HG03520 (cell line): Measurements from ENCODE around the gene CHRNG.
"Not testable (repeated sequence)": the region's sequence is repeated elsewhere in the genome, so short reads cannot be mapped to it uniquely, and the experiment has no call there.

ENCODE experiments used
- ATAC-seq: cut with Tn5 transposase; IDR thresholded peaks from one replicate; pipeline ENCODE4 v1.9.1; 2021; ENCODE audit warnings: mild to moderate bottlenecking, moderate library complexity; ENCODE audit not compliant: unreplicated experiment

CHRNG gene

DNA sequence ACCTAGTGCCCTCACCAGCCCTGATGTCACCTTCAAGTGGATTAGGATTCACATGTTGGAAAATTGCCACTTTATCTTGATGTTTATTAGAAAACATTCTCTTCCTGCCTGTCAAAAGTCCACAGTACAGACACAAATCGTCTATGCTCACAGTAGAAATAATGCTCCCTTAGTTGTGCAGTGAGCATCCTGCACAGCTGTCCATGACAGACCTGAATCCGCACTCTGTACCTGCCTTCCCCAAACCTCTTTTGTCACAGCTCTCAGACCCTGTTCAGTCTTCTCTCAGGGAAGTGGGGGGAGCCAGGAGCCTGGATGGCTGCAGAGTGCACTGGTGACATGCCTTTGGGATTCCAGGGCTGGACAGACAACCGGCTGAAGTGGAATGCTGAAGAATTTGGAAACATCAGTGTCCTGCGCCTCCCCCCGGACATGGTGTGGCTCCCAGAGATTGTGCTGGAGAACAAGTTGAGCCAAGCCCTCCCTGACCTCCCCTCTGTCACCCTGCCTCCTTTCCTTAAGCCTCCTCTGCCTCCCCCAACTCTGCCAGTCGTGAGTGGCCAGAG is 11.5 kb upstream of the CHRNG start:
- no peak for ATAC-seq

DNA sequence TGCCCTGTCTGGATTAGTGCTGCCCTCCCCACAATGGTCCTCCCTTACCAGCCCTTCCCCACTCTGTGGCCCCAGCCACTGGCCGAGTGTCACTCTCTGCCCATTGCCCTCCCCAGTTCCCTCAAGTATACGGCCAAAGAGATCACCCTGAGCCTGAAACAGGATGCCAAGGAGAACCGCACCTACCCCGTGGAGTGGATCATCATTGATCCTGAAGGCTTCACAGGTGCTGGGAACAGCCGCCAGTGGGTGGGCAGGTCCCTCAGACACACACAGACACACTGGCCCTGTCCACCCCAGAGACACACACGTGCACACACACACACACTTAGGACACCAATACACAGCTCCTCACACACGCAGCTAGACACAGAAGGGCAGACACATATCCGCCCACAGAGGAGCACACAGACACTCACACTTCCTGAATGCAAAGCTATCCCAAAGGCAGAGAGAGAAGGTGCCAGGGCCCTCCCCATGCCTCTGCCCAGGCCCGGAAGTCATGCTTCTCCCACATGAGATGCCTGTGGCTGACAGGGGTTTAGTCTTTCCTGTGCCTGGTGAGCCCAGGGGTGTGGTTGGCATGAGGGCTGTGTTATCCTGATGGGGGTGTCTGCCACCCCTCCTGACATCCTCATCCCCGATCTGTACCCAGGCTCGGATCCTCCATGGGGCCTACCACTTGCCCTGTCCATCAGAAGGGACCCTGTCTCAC is 10.6 kb upstream of the CHRNG start:
- no peak for ATAC-seq

DNA sequence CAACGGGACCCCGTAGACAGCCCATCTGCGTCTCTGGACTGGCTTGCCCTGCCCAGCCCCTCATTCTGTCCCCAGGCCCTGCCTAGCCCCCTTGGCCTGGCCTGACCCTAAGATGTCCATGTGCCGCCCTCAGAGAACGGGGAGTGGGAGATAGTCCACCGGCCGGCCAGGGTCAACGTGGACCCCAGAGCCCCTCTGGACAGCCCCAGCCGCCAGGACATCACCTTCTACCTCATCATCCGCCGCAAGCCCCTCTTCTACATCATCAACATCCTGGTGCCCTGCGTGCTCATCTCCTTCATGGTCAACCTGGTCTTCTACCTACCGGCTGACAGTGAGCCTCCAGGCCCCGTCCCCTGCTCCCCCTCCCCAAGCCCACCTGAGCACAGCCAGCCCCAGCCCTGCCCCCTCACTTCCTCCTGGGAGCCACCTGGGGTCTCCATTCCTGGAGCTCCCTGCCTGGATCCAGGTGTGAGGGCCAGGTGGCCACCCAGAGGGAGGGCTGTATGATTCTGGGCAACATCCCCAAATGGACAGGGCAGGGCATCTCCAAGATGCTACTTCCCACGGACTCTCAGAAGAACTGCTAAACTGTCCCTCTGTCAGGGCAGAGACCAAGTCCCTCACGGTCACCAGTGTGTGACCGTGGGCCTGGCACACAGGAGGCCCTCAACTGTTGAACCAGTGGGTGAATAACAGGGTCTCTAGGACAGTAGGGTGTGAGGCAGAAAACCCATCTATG is 9.5 kb upstream of the CHRNG start:
- no peak for ATAC-seq

DNA sequence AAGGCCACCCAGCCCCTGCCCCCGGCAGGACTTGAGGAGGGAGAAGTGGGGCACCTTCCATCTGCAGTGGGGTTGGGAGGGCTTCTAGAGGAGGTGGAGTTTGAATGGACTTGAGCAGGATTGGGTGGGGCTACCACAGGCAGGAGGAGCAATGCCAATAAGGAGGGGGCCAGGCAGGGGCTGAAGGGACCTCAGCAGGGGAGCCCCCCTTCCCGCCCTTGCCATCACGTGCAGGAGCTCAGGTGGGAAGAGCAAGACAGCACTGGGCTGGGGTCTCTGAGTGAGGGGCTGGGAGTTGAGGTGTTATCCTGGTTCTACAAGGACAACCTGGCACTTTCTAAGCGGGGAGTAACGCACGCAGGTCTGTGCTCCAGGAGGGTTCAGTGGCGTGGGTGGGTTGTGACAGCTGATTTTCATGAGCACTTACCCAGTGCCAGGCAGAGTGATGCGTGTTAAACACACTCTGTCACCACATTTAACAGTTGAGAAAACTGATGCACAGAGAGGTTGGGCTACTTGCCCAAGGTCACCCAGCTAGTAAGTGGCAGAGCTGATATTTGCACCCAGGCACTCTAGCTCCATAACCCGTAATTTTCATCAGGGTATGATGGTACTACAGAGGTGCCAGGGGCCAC is 8.7 kb upstream of the CHRNG start:
- ATAC-seq: no peak

DNA sequence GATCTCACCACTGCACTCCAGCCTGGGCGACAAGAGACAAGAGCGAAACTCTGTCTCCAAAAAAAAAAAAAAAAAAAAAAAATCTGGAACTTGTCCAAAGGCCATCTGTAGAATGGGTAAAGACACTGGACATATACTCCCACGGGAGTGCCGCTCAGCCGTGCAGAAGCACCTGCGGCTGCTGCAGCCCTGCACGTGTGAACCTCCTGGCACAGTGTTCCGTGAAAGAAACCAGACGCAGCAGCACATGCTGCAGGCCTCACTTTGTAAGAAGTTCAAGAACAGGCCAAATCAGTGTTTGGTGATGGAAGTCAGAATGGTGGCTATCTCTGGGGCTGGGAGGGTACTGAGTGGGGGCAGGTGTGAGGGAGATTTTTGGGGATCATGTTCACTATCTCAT is 7.1 kb upstream of the CHRNG start:
- ATAC-seq: no peak

DNA sequence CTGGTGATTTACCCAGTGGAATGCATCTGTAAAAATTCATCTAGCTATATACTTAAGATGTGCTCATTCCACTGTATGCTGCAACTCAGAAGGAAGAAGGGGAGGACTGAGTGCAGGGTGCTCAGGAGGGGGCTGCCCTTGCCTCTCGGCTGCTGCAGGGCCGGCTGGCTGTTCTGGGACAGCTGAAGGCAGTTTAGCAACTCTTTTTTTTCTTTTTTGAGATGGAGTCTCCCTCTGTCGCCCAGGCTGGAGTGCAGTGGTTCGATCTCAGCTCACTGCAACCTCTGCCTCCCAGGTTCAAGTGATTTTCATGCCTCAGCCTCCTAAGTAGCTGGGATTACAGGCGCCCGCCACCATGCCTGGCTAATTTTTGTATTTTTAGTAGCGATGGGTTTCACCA is 6.7 kb upstream of the CHRNG start:
- ATAC-seq: not testable (repeated sequence)

DNA sequence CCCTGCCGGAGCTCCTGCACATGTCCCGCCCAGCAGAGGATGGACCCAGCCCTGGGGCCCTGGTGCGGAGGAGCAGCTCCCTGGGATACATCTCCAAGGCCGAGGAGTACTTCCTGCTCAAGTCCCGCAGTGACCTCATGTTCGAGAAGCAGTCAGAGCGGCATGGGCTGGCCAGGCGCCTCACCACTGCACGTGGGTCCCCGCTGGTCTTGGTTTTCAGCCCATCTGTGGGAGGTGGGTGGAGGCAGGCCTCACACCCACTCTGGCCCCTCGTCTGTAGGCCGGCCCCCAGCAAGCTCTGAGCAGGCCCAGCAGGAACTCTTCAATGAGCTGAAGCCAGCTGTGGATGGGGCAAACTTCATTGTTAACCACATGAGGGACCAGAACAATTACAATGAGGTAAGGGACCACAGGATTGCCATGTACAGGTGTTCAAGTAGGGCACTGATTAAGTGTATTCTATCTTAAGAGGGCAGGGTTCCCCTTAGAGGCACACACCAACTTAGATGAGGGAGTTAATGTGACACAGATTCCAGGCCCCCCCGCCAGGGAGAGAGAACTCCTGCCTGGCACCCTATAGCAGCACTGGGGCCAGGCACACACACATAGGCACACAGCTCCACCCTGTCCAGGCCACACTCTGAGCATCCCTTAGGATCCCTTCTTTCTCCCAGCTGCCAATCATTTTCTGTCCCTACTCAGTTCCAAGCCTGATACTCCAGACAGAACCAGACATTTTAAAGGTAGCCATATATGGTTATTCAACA is 5.4 kb upstream of the CHRNG start:
- no peak for ATAC-seq

DNA sequence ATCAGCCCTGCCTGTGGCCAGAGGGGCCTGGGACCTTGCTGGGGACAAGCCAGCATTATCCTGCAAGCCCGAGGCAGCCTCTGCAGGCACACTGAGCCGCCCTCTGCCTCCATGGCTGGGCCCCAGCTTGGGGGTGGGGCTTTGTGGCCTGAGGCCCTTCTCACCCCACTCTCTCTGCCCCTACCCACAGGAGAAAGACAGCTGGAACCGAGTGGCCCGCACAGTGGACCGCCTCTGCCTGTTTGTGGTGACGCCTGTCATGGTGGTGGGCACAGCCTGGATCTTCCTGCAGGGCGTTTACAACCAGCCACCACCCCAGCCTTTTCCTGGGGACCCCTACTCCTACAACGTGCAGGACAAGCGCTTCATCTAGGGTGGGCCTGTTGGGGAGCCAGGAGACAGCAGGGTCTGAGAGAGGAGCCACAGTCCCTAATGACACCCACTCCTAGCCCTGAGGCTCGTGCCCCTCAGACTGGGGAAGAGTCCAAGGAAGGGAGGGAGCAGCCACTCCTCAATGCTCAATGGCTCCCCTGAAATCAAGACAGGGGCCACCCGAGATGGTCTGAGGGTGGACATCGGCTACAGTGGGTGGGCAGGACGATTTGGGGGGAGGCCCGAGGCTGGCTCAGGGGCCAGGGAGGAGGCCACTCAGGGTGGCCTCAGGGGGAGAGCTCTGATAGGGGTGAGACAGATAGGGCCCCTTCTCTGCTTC is 4.4 kb upstream of the CHRNG start:
- ATAC-seq: no peak

DNA sequence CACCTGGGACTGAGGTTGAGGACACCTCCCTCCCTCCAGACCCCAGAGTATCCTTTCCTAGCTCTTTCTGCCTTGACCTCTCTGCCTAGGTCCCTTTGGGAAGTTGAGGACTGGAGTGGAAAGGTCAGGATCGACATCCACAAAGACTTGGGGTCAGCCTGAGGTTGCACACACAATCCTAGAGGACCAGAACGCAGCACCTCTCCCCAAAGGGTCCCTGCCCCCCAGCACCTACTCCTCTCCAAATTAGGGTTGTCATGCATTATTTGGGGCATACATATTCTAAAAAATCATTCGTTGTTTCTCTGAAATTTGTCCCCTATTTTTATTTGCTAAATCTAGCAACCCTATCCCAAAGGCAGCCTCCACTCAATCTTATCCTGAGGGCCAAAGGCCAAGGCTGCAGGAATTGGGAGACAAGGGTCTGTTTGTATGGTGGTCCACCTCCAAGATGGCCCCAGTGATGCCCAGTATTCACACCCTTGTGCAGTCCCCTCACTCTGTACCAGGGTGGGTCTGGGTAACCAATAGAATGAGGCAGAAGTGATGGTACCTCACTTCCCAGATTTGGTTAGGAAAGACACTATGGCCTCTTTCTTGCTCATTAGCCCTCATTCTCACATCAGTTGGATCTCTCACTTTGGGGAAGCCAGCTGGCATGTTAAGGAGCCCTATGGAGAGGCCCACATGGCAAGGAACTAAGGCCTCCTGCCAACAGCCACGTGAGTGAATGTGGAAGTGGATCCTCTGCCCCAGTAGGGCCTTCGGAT is 3.5 kb upstream of the CHRNG start:
- no peak for ATAC-seq

DNA sequence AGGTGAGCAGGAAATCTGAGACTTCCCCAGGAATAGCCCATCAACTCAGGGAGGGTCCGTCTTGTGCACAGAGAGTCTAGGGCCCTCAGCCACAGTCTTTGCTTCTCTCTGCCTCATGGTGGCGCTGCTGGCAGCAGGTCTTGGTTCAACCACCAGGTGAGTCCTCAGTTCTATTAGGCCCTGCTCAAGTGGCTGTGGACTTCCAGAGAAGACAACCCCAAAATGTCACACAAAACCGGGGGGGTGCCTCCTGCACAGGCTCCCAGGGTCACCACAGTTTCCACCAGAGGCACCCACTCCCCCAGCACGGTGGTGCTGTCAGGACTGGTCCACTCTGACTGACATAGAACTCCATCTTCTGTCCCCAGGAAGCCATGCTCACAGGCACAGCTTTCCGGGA is 2.4 kb upstream of the CHRNG start:
- no peak for ATAC-seq

DNA sequence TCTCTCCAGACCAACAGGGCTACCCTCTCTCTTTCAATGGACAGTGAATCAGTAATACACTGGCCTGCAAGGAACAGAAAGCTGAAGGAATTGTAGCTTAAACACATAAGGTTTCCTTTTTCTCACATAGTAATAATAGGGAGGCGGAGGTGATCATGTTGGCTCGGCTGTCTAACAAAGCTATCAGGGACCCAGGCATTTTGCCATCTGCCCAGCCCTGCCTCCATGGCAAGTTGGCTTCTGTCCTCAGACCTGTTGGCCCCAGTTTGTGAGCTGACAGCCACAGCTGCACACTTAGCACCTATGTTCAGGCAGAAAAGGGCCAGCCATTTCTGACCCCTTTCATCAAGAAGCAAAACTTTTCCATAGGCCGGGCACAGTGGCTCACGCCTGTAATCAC is 2.0 kb upstream of the CHRNG start:
- no peak for ATAC-seq

DNA sequence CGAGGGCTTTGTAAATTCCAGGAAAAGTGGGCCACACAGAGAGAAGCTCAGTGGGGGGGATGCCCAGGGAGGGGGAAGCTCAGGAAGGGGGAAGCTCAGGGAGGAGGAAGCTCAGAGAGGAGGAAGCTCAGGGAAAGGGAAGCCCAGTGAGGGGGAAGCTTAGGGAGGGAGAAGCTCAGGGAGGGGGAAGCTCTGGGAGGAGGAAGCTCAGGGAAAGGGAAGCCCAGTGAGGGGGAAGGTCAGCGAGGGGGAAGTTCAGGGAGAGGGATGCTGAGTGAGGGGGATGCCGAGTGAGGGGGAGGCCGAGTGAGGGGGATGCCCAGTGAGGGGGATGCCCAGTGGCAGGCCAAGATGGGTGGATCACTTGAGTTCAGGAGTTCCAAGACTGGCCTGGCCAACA is 821 bp upstream of the CHRNG start:
- ATAC-seq: no peak

DNA sequence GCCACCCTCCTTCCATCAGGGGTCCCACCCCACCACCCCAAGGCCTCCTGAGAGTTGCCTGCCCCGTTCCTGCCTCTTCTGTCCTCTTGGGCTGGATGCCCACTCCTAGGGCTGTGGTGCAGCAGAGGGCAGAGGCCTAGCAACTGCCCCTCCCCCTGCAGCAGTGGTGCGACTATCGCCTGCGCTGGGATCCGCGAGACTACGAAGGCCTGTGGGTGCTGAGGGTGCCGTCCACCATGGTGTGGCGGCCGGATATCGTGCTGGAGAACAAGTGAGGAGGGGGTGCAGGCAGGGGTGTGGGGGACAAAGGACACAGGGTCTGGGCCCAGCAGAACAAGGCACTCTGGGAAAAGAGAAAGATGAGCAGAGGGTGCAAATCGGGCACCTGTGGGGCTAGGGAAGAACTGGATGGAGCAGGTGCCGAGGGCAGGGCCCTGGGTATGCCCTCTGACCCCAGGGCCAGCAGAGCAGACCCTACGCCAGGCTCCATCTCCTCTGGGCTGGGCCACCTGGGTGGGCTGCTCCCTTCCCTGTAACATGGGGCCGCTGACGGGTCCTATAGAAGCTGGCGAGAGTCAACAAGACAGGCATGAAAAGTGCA is 1.0 kb downstream of the CHRNG start:
- ATAC-seq: no peak

DNA sequence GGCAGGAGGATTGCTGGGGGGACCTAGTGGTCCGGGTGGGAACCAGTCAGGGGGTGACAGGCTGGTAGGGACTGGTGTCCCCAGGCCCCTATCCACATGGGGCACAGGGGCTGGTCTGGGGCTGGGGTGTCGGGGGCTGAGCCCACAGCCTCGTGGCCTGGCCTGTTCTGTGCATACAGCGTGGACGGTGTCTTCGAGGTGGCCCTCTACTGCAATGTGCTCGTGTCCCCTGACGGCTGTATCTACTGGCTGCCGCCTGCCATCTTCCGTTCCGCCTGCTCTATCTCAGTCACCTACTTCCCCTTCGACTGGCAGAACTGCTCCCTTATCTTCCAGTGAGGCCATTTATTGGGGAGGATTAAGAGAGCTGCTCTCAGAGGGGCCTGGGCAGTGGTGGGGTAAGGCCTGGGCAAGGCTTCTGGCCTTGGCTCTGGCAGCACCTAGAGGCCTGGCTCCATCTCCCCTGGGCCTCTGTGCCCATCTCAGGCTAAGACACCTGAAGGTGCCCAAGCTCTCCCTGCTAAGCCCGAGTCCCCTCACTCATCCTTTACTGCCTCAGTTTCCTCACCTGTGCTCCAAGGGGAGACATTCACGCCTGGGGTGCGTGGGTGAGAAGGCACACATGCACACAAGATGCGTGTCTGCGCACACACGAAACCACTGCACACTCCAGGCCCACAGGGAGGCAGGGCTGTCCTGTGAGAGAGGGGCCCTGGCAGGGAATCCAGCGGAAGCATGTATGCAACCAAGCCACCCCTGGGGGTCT is 1.9 kb downstream of the CHRNG start:
- ATAC-seq: no peak

DNA sequence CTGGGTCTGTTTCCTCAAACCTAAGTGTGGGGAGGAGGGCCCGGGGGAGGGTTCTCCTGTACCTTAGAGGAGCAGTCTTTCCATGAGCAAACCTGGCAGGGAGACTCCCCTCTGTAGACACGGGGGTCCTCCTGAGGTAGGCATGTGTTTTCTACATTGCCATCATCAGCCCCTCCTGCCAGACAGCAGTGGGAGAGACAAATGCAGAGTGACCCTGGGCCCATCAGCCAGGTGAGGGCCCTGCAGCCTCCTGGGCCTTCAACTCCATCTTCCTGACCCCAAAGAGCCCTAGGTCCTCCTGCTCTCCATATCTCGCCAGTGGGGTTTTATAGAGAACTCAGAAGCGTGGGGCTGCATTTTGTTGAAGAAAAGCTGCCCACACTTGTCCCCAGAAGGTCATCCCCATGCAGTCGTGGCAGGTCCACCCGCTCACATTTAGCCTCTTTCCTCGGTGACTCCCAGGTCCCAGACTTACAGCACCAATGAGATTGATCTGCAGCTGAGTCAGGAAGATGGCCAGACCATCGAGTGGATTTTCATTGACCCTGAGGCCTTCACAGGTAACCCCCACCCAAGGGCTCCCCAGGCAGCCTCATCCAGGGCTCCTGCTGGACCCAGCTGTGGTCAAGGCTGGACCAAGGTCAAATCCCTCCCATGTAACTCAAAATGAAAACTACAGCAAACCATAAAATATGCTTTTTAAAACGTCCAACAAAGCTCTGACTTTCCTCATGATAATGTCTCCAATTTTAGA is 2.6 kb downstream of the CHRNG start:
- no peak for ATAC-seq

DNA sequence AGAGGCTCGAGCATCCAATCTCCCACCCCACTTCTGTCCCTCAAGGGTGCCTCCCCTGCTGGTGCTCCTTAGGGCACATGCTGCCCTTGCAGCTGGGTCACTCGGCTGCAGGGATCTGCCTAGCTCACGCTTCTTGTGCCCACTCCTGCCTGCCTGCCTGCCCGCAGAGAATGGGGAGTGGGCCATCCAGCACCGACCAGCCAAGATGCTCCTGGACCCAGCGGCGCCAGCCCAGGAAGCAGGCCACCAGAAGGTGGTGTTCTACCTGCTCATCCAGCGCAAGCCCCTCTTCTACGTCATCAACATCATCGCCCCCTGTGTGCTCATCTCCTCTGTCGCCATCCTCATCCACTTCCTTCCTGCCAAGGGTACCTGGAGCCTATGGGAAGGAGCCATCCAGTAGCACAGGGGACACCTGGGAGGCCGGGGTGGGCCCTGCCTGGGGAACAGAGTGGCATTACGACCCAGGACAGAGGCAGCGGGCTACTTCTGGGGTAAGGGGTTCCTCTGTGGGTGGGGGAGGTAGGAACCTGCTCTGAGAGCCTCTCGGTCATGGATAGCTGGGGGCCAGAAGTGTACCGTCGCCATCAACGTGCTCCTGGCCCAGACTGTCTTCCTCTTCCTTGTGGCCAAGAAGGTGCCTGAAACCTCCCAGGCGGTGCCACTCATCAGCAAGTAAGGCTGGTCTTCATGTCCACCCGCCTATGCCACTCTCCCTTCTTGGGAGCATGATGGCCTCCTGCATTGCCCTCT is 3.4 kb downstream of the CHRNG start:
- no peak for ATAC-seq

DNA sequence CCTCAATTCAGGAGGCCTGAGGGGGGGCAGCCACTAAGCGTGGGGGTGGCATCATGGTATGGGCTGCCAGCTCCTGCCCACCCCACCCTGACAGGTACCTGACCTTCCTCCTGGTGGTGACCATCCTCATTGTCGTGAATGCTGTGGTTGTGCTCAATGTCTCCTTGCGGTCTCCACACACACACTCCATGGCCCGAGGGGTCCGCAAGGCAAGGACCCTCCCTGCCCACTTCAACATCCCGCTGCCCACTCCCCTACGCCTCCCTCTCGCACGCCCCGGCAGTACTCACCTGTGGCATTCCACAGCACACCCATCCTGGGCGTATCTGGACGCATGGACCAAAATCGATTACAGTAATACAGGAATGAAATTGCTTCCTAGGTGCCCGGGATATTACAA is 4.0 kb downstream of the CHRNG start:
- no peak for ATAC-seq
